Gastroesophageal sphincter (tissue), 4 donors: ENCODE measurements around the gene SLC10A1. TPM values are rescaled to one million over a fixed set of nuclear protein-coding genes. Genes with fewer than 3 reads are reported as not detected.

Experiments used
- ATAC-seq: fragments of 150-250 bp; one replicate; pipeline ENCODE4 v1.9.1; 2016; ENCODE audit warnings: mild to moderate bottlenecking, moderate library complexity
- H3K27ac ChIP-seq, 4 donors: fragments of 200-600 bp; sonication (generic) in 3 of 4; 1 replicate in 3 of 4; 2 replicates in 1 of 4; pipeline ENCODE4 v1.5.1; 2016 to 2019
- H3K27me3 ChIP-seq: fragments of 200-600 bp; sonication (generic); one replicate; pipeline ENCODE4 v1.5.1; 2019
- H3K36me3 ChIP-seq, 2 donors: fragments of 200-600 bp; sonication (generic); one replicate each; pipeline ENCODE4 v1.5.1; 2019; ENCODE audit warnings: control low read depth in 1 of 2
- H3K4me1 ChIP-seq, 3 donors: fragments of 200-600 bp; sonication (generic); 1 replicate in 2 of 3; 2 replicates in 1 of 3; pipeline ENCODE4 v1.5.1; 2016 to 2019; ENCODE audit warnings: control low read depth in 2 of 3
- H3K4me3 ChIP-seq, 2 donors: fragments of 200-600 bp; sonication (generic); one replicate each; pipeline ENCODE4 v1.5.1; 2019; ENCODE audit warnings: mild to moderate bottlenecking in 1 of 2, moderate library complexity in 1 of 2
- H3K9me3 ChIP-seq, 3 donors: fragments of 200-600 bp; sonication (generic); one replicate each; pipeline ENCODE4 v1.5.1; 2017 to 2019; ENCODE audit warnings: control low read depth in 2 of 3
- CTCF ChIP-seq, 4 experiments: fragments of 200-600 bp in 2 of 4; fragments of 450-650 bp in 2 of 4; sonication (generic) in 1 of 4; IDR thresholded peaks; one replicate each; pipeline ENCODE4 v1.5.1; 2017 to 2019; ENCODE audit warnings: antibody characterized with exemption in 4 of 4, mild to moderate bottlenecking in 2 of 4, moderate library complexity in 2 of 4
- EP300 ChIP-seq: sonication (generic); formaldehyde crosslinking; IDR thresholded peaks from one replicate; pipeline ENCODE4 v1.6.1; 2017; ENCODE audit warnings: antibody characterized with exemption, mild to moderate bottlenecking
- POLR2A ChIP-seq, 2 donors: fragments of 450-650 bp; IDR thresholded peaks; one replicate each; pipeline ENCODE4 v1.6.1; 2017; ENCODE audit warnings: antibody characterized with exemption in 2 of 2, mild to moderate bottlenecking in 2 of 2, moderate library complexity in 1 of 2
- POLR2AphosphoS5 ChIP-seq: sonication (generic); formaldehyde crosslinking; IDR thresholded peaks from one replicate; pipeline ENCODE4 v1.6.1; 2017; ENCODE audit warnings: antibody characterized with exemption
- WGBS, 2 donors: methylation state at CpG; one replicate each; pipeline ENCODE4 v1.1.5; 2018; ENCODE audit warnings: low coverage in 1 of 2; 5-methylcytosine and 5-hydroxymethylcytosine counted together
- total RNA-seq, 4 donors: library from RNA; depleted of rRNA; stranded (reverse); fragments of >200 nt; gene quantifications; one replicate each; pipeline ENCODE4 v1.1.0, GENCODE V29; 2016

Gene SLC10A1
- total RNA-seq, 4 donors from 2014 or later: not detected

GRCh38 chr14:69811868-69812252 is 14.8 kb upstream of the SLC10A1 start:
- TF ChIP-seq POLR2A (IDR thresholded peaks at IDR 0.05): no peak
- no peak for TF ChIP-seq POLR2AphosphoS5
- TF ChIP-seq CTCF (IDR thresholded peaks at IDR 0.05): no peak
- no peak for TF ChIP-seq EP300

GRCh38 chr14:69811227-69811867 is 14.3 kb upstream of the SLC10A1 start:
- no peaks in the 10 kb centered on the region for H3K4me1 ChIP-seq
- TF ChIP-seq EP300: no peak
- no peak for TF ChIP-seq CTCF (IDR thresholded peaks at IDR 0.05)
- TF ChIP-seq POLR2A (IDR thresholded peaks at IDR 0.05): no peak
- TF ChIP-seq POLR2AphosphoS5: no peak
- no peak overlapping the region for H3K4me3 ChIP-seq
- H3K27ac ChIP-seq: no peak overlapping the region
- H3K27me3 ChIP-seq: peaks cover 27% of the 10 kb centered on the region
- ATAC-seq: no peak
- no peaks in the 10 kb centered on the region for H3K36me3 ChIP-seq
- WGBS, 2 donors: 62 to 65% methylated on average over 7 to 11 of the region's 13 CpGs
- H3K9me3 ChIP-seq: no peaks in the 10 kb centered on the region

More at GRCh38 chr14:69811868-69812252, 14.8 kb upstream of the SLC10A1 start:
- H3K27me3 ChIP-seq: peaks cover 30% of the 10 kb centered on the region
- no peak for ATAC-seq
- WGBS, 2 donors: 78 to 100% methylated on average over 2 to 8 of the region's 10 CpGs
- no peaks in the 10 kb centered on the region for H3K9me3 ChIP-seq
- H3K4me3 ChIP-seq: no peak overlapping the region
- H3K36me3 ChIP-seq: no peaks in the 10 kb centered on the region
- H3K27ac ChIP-seq: no peak overlapping the region
- H3K4me1 ChIP-seq: no peaks in the 10 kb centered on the region

- no peaks in the 10 kb centered on the region for H3K36me3 ChIP-seq
- no peaks in the 10 kb centered on the region for H3K9me3 ChIP-seq
- WGBS, 2 donors: 70 to 80% methylated on average over 1 to 11 of the region's 12 CpGs
- no peaks in the 10 kb centered on the region for H3K4me1 ChIP-seq
- TF ChIP-seq CTCF (IDR thresholded peaks at IDR 0.05) (no peak), EP300 (no peak), POLR2AphosphoS5 (no peak), POLR2A (IDR thresholded peaks at IDR 0.05) (no peak)
- no peak overlapping the region for H3K27ac ChIP-seq
- ATAC-seq: no peak
- H3K27me3 ChIP-seq: peaks cover 12% of the 10 kb centered on the region
- H3K4me3 ChIP-seq: no peak overlapping the region
These were observed 12.1 kb upstream of the SLC10A1 start for GRCh38 chr14:69808919-69809808.

- Histone ChIP-seq H3K36me3 (no peaks in the 10 kb centered on the region), H3K27ac (no peak overlapping the region), H3K4me3 (no peak overlapping the region), H3K4me1 (no peaks in the 10 kb centered on the region), H3K27me3 (peaks cover 16% of the 10 kb centered on the region), H3K9me3 (no peaks in the 10 kb centered on the region)
- TF ChIP-seq EP300 (no peak), CTCF (IDR thresholded peaks at IDR 0.05) (no peak), POLR2AphosphoS5 (no peak), POLR2A (IDR thresholded peaks at IDR 0.05) (no peak)
- no peak for ATAC-seq
- 75 to 91% methylated on average over 1 of the region's 1 CpG for WGBS, 2 donors
These were observed 10.2 kb upstream of the SLC10A1 start for GRCh38 chr14:69807192-69807591.
